DMS 273 treated with DMSO at 0.1 percent for 48 hours (cell line): ENCODE measurements around the gene OR2M5.

Experiments
- DNase-seq: peaks from one replicate; lab custom pipeline; 2025; lab: John Stamatoyannopoulos, UW

Gene OR2M5, protein sequence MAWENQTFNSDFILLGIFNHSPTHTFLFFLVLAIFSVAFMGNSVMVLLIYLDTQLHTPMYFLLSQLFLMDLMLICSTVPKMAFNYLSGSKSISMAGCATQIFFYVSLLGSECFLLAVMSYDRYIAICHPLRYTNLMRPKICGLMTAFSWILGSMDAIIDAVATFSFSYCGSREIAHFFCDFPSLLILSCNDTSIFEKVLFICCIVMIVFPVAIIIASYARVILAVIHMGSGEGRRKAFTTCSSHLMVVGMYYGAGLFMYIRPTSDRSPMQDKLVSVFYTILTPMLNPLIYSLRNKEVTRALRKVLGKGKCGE

DNA sequence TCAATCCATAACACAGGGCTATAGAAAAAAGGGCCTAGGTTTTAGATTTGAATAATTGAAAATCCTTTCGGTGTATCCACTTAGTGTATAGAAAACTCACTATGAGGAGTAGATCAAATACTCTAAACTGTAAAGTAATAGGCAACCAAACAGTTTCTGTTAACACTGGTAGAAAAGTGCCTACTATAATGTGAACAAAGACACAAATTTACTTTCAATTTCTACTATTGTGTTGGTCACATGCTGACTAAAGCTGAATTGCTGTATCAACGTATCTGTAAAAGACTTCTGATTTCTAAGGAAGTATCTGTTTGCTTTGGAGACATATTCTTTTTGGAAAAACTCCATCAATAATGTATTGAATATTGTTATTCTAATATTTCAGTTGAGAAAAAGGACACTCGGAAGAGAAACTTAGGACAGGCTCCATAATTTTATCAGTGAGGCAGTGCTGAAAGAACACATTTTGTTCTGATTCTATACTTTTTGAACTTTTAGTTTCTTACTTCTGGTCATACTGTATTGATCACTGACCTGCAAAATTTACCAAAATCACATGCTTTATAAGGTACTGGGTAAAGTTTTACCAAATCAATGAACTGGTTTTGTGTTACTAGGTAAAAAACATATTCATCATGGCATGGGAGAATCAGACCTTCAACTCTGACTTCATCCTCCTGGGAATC lies at the start of gene OR2M5:
OR2M5 (plus strand) TSS at position 636 of the 686 bp plus-strand sequence; CDS start at position 636, 0 bp downstream.
- DNase-seq: no peak

DNA sequence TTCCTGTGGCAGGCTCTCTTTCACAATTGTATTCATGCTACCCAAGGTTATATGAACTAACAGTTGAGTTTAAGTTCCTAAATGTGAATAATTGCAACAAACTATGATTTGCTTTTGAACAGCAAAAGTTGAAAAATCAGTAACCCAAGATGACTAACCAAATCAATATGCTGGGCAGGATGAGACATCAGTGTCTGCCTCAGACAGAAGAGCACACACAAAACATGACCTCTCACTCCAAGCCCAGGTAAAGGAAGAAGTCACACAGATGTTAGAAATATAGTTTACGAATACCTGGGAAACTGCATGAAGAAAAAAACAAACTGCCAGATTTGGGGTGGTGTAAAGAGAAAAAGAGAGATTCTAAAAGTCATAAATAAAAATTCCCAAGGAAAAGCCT lies 46.4 kb upstream of the OR2M5 start:
- DNase-seq: no peak

DNA sequence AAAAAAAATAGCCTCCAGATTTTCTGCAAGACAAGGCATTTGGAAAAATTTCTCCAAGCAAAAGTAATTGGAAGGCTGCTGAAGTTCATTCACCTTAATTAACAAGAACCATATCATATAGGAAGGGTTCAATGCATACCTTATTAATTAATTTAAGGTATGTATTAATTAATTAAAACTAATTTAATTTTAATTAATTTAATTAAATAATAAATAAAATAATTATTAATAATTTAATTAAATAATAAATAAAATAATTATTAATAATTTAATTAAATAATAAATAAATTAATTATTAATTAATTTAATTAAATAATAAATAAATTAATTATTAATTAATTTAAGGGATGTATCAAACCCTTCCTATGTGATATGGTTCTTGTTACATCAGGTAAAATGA lies 42.1 kb upstream of the OR2M5 start:
- DNase-seq: no peak

DNA sequence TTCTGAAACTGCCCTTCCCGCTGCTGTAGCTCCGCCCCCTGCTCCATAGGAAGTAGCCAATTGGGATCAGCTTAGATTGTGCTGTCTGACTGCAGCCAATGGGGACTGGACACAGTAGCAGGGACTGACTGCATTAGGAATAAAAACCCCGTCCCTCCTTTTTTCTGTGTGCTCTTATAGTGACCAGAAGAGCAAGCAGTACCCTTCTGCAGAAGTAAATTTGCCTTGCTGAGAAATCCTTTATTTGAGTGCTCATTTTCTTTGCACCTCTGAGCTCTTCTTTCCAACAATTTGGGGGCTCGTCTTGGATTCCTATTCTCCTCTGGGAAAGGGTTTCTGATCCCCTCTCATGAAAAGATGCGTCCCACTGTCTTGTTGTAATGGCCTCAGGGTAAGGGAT lies 33.8 kb upstream of the OR2M5 start:
- DNase-seq: no peak

DNA sequence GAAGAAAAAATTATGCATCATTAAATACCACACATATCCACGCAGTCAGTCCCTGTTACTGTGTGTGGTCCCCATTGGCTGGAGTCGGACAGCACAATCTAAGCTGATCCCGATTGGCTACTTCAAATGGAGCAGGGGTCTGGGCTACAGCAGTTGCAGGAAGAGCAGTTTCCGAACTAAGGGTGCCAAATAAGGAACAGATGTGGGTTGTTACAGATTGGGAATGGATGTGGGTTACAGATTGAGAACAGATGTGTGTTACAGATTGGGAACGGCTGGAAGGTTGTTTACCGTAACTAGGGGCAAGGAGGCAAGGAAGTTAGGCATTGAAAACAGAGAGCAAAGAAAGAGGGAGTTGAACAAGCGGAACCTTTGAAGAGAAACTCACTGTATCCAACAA lies 30.1 kb upstream of the OR2M5 start:
- no peak for DNase-seq

GRCh38 chr1:248127653-248128052 lies 17.3 kb upstream of the OR2M5 start:
- DNase-seq: no peak

DNA sequence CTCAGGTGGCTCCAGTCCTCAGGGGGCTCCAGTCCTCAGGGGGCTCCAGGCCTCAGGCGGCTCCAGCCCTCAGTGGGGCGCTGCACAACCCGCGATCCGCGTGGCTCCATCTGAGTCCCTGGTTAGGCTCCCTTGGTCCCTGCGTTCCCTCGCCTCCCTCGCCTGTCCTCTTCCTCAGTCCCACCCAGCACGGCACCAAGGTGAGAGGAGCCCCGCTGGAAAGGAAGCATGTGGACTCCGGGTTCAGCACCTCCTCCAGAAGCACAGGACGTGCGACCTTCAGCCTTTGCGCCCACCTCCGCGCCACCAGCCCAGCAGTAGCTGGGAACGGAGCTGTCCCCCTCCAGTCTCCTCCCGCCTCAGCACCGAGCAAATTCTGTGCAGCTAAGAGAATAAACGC lies 8.1 kb upstream of the OR2M5 start:
- DNase-seq: no peak

GRCh38 chr1:248140846-248141245 lies 4.1 kb upstream of the OR2M5 start:
- no peak for DNase-seq

DNA sequence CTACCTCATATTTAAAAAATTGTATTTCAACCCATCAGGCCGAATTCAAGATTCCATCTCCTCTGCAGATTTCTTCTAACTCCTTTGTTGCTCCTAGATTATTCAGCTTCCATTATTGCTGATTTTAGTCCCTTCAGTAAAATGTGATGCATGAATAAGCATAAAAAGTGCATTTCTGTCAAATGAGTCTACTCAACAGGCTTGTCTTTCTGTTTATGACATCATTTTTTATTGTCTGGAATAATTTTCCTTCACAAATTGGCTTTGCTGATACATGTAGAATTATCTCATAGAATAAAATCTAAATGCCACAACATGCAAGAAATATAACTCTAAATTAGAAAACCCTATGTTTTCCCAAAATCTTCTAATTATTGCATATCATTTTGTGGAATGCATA lies 1.6 kb upstream of the OR2M5 start:
- DNase-seq: no peak

DNA sequence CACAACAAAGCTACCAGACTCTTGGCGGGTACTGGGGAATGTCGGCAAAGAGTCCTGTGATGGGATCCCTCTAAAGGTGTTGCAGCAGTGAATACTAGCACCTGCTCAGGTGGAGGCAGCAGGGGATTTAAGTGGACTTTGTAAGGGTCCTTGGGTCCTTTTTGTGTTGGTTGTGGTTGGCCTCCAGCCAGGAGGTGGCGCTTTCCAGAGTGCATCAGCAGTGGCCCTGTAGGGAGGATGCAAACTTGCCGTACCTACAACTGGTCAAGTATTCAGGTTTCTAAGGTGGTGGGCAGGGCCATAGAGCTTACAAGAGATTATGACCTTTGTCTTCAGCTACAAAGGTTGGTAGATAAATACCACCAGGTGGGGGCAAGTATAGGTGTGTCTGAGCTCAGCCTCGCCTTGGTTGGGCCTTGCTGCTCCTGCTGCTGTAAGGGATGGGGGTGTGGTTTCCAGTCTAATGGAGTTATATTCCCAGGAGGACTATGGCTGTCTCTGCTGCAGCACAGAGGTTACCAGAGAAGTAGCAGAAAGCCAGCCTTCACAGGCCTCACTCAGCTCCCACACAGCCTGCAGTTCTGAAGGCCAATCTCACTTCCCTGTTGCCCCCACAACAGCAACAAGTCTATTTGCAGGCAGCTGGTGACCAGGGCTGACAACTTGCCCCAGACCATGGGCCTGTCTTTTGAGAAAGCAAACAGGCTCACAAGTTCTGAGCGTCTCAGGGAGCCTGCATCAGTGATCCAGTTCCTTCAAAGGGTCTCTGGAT lies 7.3 kb downstream of the OR2M5 start:
- DNase-seq: no peak

DNA sequence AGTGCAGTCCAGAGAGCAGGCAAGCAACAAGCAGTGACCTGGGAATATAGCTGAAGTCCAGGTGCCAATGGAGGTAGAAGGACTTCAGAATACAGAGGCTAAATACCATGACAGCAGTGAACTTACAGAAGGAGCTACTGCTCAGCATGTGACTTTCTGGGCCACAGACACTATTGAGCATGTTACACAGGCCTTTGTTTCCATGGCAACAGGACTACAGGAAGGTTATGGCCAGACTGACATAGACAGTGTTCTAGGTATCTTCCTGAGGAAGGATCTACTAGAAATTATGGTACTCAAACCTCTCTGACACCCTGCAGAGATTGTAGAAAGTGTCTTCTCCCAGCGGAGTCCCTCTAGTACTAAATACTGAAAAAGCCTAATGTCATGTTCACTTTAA lies 11.0 kb downstream of the OR2M5 start:
- DNase-seq: no peak

DNA sequence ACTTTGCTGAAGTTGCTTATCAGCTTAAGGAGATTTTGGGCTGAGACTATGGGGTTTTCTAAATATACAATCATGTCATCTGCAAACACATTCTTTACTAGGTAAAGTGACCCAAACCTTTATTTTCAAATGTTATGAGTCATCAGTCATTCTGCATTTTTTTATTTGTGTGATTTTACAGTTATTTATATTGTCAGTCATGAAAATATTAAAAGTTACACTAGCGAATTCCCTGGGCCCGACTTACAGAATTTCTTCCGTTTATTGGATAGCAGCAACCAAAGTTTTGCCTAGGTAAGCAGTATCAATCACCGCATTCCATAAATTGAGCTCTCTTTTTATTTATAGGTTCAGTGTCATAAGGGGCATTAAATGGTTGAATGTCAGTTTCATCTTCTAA lies 13.8 kb downstream of the OR2M5 start:
- no peak for DNase-seq

DNA sequence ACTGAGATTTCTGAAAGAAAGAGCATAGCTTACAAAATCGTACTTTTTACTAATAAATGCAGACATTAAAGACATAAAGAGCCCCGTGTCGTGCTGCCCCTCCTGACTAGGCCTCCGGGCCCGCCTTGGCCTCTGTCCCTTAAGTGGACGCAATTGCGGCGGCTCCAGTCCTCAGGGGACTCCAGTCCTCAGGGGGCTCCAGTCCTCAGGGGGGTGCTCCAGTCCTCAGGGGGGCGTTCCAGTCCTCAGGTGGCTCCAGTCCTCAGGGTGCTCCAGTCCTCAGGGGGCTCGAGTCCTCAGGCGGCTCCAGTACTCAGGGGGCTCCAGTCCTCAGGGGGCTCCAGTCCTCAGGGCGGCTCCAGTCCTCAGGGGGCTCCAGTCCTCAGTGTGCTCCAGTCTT lies 19.1 kb downstream of the OR2M5 start:
- no peak for DNase-seq

DNA sequence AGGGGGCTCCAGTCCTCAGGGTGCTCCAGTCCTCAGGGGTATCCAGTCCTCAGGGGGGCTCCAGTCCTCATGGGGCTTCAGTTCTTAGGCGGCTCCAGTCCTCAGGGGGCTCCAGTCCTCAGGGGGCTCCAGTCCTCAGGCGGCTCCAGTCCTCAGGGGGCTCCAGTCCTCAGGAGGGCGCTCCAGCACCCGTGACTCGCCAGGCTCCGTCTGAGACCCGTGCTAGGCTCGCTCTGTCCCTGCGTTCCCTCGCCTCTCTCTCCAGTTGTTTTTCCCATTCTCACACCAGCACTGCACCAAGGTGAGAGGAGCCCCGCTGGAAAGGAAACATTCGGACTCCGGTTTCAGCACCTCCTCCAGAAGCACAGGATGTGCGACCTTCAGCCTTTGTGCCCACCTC lies 20.2 kb downstream of the OR2M5 start:
- DNase-seq: no peak

- DNase-seq: no peak
Observed at GRCh38 chr1:248174521-248174920, 29.6 kb downstream of the OR2M5 start, which contains the start of gene OR2M2. Gene OR2M2, plus strand, starts transcription at chr1:248174821. Its CDS starts 5,165 bp downstream, at chr1:248179986.

DNA sequence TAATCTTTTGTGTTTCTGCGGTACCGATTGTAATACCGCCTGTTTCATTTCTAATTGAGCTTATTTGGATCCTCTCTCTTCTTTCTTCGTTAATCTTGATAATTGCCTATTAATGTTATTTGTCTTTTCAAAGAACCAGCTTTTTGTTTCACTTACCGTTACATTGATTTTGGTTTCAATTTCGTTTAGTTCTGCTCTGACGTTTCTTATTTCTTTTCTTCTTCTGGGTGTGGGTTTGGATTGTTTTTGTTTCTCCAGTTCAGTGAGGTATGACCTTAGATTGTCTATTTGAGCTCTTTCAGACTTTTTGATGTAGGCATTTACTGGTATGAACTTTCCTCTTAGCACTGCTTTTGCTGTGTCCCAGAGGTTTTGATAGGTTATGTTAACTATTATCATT lies 39.0 kb downstream of the OR2M5 start:
- DNase-seq: no peak

DNA sequence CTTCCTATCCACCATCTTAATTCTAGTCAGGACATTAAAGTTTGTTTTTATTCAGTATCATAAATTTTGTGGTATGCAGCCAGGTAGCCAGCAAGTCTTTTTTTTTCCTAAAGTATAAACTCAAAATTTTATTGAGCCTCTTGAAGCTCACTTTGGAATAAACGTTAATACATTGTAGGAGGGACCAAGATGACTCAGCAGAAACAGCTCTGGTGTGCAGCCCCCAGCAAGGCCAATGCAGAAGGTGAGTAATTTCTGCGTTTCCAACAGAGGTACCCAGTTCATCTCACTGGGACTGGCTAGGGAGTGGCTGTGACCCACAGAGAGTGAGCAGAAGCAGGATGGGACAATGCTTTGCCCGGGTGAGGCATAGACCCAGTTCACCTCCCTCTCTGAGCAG lies 42.4 kb downstream of the OR2M5 start:
- no peak for DNase-seq

GRCh38 chr1:248189026-248189425 lies 44.1 kb downstream of the OR2M5 start:
- DNase-seq: no peak

DNA sequence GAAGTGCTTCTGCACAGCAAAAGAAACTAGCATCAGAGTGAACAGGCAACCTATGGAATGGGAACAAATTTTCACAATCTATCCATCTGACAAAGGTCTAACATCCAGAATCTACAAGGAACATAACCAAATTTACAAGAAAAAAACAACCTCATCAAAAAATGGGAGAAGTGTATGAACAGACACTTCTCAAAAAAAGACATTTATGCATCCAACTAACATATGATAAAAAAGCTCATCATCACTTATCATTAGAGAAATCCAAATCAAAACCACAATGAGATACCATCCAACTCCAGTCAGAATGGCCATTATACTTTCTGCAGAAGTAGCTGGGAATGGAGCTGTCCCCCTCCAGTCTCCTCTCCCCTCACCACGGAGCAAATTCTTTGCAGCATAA lies 49.2 kb downstream of the OR2M5 start:
- DNase-seq: no peak
